ENCODE data around the gene DBNDD1.

DNA sequence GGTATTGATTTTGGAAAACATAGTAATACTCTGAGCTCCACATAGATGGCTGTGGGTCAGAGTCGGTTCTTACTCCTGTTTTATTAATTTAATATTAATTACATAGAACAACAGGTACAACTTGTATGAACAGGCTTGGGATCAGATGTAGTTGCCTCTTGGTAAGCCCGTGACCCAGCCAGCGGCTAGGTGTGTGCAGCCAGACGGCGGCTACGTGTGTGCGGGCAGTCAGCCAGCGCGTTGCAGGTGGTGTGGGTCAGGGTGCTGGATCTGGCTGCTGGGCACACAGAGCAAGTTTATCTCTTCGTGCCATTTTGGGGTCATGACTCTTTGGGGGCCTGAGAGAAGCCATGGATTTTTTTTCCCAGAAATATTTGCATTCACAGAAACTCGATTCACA is 30.3 kb downstream of the DBNDD1 start:
- TF ChIP-seq, protein P1, sequence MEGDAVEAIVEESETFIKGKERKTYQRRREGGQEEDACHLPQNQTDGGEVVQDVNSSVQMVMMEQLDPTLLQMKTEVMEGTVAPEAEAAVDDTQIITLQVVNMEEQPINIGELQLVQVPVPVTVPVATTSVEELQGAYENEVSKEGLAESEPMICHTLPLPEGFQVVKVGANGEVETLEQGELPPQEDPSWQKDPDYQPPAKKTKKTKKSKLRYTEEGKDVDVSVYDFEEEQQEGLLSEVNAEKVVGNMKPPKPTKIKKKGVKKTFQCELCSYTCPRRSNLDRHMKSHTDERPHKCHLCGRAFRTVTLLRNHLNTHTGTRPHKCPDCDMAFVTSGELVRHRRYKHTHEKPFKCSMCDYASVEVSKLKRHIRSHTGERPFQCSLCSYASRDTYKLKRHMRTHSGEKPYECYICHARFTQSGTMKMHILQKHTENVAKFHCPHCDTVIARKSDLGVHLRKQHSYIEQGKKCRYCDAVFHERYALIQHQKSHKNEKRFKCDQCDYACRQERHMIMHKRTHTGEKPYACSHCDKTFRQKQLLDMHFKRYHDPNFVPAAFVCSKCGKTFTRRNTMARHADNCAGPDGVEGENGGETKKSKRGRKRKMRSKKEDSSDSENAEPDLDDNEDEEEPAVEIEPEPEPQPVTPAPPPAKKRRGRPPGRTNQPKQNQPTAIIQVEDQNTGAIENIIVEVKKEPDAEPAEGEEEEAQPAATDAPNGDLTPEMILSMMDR (IDR thresholded peaks at IDR 0.05), result no peak
- TF ChIP-seq POLR2A (IDR thresholded peaks at IDR 0.05; ENCODE audit: low read depth) (no peak), POLR2AphosphoS5 (IDR thresholded peaks at IDR 0.05) (no peak), EP300 (IDR thresholded peaks at IDR 0.05) (no peak)
